HuH-7 (cell line): Measurements from ENCODE around the gene PRR30.

Experiments used
- DNase-seq: peaks from one replicate; pipeline ENCODE4 v3.0.0; 2011; ENCODE audit warnings: low spot score

The PRR30 gene

GRCh38 chr2:27154488-27154887 is 15.3 kb upstream of the PRR30 start:
- DNase-seq = no peak

GRCh38 chr2:27152796-27153464 is 13.7 kb upstream of the PRR30 start:
- DNase-seq = no peak

- peak; percentile 67 for DNase-seq
These were observed 13.0 kb upstream of the PRR30 start for GRCh38 chr2:27152102-27152795.

GRCh38 chr2:27150639-27151230 is 11.5 kb upstream of the PRR30 start:
- DNase-seq = no peak

- DNase-seq = no peak
These were observed 10.6 kb upstream of the PRR30 start for GRCh38 chr2:27149570-27150405.

GRCh38 chr2:27148801-27149439 is 9.7 kb upstream of the PRR30 start, which contains the start of gene TCF23:
TCF23 (plus strand) TSS chr2:27149004; CDS start chr2:27149134, 130 bp downstream.
- DNase-seq = no peak

- no peak for DNase-seq
These were observed 8.7 kb upstream of the PRR30 start for GRCh38 chr2:27147935-27148334.

GRCh38 chr2:27145682-27146081 is 6.5 kb upstream of the PRR30 start:
- DNase-seq = no peak

- no peak for DNase-seq
These were observed 4.1 kb upstream of the PRR30 start for GRCh38 chr2:27143285-27143684.

- no peak for DNase-seq
These were observed 1.1 kb downstream of the PRR30 start for GRCh38 chr2:27138111-27138510.

- DNase-seq = no peak
These were observed 1.8 kb downstream of the PRR30 start for GRCh38 chr2:27137322-27137935.

- no peak for DNase-seq
These were observed 2.5 kb downstream of the PRR30 start for GRCh38 chr2:27136751-27137150.

- DNase-seq = no peak
These were observed 3.7 kb downstream of the PRR30 start for GRCh38 chr2:27135478-27135955.

- no peak for DNase-seq
These were observed 4.3 kb downstream of the PRR30 start for GRCh38 chr2:27134781-27135477.

- peak; percentile 96 for DNase-seq
These were observed 5.1 kb downstream of the PRR30 start, which contains the start of gene PREB for GRCh38 chr2:27133905-27134780. PREB (minus strand) TSS chr2:27134636; CDS start chr2:27134421, 215 bp downstream.

- DNase-seq = no peak
These were observed 5.9 kb downstream of the PRR30 start for GRCh38 chr2:27133195-27133875.

- DNase-seq = no peak
These were observed 7.8 kb downstream of the PRR30 start for GRCh38 chr2:27131429-27131828.

- DNase-seq = no peak
These were observed 8.8 kb downstream of the PRR30 start for GRCh38 chr2:27130396-27130795.
